Left forelimb (tissue), 1 donor: Measurements from ENCODE around the gene ARHGAP26.
"Not testable (repeated sequence)": the region's sequence is repeated elsewhere in the genome, so short reads cannot be mapped to it uniquely, and the experiment has no call there.

Source experiments
- DNase-seq: peaks from one replicate; pipeline ENCODE4 v3.0.0-alpha.2; 2018; ENCODE audit warnings: low spot score

ARHGAP26 gene

DNA sequence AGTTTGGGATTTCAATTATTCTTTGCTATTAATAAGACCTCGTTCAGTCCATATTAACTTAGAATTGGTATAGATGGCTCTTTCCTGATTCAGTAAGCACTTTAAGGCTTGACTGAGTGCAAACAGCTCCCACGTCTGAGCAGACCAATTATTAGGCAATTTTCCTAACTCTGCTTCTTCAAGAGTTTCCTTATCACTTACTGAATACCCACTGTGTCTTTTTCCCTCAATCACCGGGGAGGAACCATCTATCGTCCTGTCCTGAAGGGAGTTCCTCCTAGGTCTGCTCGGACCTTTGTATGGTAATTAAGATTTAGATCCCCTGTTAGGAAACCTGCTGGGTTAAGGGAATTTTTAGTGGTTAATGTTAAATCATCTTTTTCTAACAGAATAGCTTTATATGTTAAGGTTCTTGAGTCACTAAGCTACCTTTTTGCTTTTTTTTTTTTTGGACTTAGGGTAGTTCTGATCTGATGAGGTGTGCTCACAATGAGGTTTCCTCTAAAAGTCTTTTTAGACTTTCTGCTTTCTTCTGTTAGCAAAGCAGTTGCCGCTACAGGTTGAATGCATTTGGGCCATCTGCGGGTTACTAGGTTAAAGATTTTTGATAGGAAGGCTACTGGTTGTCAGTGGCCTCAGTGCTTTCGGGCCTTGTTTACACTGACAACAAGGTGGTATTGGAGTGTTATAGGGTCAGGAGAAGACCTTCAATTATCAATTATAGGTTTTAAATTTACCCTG lies 322.7 kb downstream of the ARHGAP26 start:
- DNase-seq, result not testable (repeated sequence)

DNA sequence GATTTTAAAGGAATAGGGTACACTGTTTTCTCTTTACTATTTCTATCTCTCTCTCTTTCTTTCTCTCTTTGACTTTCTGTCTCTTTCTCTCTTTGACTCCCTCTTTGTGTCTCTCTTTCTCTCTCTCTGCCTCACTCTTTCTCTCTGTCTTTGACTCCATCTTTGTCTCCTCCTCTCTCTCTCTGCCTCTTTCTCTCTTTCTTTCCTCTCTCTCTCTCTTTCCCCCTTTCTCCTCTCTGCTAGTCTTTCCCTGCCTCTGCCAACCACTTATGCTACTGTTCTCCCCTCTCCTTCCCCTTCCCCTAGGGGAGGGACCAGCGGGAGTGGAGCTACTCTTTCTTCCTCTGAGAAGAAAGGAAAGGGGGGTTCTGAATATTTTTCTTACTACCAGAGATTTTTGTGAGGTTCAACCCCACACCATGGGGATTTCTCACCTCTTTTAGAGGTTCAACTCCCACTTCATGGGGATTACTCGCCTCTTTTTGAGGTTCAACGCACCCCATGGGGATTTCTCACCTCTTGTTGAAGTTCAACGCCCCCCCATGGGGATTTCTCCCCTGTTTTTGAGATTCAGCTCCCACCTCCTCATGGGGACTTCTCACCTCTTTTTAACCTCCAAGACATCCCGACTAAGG lies 323.4 kb downstream of the ARHGAP26 start:
- no peak for DNase-seq

DNA sequence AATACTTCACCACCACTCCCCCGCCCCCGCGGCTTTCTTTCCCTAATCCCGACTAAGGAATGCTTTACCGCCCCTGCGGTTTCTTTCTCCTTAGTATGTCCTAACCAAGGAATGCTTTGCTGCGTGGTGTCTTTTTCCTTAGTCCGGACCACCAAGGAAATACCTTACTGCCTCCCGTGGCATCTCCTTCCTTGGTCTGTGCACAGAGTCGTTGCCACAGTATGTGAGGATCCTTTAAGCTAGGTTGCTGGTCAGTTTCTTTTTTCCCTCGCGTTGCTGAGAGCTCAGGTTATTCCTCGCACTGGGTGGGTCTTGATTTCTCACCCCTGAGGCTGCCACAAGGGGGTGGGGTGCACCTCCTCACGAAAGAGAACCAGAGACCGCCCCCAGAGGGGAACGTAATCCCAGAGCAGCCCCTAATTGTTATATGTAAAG lies 323.9 kb downstream of the ARHGAP26 start:
- no peak for DNase-seq

DNA sequence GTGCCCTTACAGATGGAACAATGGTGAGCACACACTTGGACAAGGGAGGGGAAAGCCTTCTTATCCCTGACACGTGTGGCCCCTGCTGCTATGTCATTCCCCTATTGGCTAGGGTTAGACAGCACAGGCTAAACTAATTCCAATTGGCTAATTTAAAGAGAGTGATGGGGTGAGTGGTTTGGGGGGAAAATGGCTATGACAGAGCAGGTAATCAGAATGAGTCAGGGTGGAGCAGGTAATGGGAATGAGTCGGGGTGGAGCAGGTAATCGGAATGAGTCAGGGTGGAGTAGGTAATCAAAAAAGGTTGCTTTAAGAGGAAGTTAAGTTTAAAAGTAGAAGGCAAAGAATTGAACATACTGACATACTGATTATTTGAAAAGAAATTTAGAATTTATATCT lies 324.4 kb downstream of the ARHGAP26 start:
- not testable (repeated sequence) for DNase-seq

DNA sequence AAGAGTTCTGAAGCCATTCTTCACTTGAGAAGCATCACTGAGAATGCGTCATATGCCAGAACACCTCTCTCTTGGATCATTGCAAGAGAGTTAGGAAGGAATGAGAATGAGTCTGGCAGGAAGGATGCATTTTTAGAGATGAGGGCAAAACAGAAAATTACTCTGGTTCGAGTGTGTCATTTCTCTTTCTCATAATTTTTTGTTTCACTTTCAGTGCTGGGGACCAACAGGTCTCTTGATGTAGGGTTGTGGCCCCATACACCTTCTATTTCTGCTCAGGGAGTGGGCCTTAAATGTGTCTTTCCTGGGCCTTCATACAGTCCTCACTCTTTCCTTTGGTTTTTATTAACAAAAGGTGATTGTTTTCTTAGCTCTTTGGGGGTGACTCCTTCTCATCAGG lies 330.9 kb downstream of the ARHGAP26 start:
- no peak for DNase-seq

DNA sequence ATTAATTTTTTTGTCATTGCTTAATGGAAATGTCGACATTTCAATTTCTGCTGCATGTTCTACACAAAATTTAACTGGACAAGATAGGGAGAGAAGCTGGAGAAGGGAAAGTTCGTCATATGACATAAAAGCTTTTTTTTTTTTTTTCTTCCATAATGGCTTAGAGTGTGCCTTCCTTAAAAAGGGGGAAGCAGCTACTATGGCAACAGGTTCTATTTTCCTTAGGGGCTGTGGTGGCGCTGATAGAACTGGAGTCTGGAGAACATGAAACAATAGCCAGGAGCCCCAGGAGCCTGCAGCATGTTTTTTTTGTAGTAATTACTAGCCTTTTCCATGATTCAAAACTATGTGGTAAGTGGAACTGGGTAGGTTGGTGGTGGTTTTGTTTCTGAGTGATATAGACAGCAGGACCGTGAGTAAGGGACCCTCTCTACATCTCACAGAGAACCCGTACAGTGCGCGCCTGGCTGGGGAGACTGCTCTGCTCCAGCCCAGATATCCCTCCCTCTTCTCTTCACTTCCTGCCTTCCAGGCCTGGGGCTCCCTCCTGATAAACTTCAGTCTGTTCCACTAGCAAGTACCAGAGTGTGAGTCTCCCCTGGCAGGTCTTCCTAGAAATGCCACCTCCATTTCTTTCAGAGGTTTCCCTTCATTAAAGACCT lies 331.7 kb downstream of the ARHGAP26 start:
- DNase-seq, result no peak

DNA sequence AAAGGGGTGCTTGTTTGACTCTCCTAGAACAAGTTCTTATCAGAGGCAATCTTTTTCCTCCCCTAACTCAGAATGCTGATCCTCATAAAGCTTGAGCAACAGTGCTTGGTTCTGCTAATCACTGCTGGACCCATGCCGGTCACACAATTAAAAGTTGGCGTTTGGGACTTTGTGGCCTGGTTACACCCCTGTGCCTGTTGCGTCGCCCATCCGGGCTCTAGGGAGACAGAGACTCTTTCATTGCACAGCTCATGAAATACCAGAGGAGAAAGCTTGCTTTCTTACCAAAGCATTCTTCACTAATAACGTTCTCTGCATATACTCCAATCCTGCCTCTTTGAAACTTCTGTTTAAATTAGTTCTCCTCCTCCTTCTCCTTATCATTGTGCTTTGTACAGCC lies 332.2 kb downstream of the ARHGAP26 start:
- DNase-seq, result no peak

DNA sequence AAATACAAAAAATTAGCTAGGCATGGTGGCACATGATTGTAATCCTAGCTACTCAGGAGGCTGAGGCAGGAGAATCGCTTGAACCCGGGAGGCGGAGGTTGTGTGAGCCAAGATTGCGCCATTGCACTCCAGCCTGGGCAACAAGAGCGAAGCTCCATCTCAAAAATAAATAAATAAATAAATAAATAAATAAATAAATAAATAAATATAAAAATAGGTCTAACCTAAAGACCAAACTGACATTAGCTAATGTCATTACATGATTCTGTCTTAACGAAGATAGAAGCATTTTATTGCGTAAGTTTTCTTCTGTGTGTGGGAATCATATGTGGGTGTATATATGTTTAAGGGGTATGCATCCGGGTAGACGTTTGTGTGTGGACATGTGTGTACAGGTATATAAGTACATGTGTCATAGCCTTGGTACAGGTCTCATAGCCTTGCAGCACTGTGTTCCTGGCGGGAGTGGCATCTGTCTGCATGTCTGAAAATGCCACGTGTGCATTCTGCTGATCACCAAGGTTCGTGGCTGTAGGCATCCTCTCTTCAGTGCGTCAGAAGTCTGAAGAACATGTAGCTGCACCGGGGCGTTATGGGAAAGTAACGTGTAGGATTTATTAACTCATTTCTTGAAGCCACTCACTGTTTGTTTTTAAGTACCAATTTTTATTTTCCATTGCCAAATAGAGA lies 335.2 kb downstream of the ARHGAP26 start:
- no peak for DNase-seq

DNA sequence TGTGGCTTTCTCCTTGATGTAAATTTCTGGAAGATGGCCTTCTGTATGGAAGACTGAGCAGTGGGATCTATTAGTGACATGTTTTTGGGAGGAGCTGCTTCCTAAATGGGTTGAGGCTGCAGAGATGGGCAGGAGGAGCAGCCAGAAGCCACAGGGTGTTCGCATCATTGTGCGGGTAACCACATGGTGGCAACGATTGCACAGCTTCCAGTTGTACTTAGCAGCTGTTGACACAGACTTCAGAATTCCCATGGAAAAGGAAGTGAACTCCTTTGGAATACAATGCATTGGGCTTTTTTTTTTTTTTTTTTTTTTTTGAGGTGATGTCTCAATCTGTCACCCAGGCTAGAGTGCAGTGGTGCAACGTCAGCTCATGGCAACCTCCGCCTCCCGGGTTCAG lies 336.0 kb downstream of the ARHGAP26 start:
- no peak for DNase-seq

DNA sequence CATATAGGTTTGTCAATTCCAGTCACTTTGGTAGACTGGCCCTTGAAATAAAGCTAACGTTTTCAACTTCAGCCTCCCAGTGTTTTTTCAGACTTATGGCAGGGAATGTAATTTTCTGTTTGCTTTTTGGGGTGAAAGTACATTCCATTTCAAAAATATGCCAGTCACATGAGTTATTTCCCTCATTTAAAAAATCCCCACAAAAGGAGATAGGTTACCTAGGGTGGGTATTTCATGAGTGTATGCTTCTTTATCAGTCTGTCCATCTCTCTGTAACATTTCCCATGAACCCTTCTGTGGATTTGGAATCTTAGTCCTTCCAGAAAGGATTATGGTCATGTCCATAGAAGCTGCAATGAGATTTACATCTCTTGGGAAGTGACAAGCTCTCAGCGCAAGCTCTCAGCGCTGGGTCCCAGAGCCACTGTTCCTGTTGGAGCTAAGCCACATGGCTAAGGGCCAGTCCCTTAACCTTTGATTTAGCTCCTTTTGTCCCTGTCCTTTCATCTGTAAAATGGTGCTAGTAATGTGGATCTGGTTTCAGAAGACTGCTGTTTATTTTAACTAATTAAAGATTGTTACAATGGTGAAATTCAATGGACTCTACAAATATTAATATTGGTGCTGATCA lies 338.4 kb downstream of the ARHGAP26 start:
- DNase-seq, result no peak

DNA sequence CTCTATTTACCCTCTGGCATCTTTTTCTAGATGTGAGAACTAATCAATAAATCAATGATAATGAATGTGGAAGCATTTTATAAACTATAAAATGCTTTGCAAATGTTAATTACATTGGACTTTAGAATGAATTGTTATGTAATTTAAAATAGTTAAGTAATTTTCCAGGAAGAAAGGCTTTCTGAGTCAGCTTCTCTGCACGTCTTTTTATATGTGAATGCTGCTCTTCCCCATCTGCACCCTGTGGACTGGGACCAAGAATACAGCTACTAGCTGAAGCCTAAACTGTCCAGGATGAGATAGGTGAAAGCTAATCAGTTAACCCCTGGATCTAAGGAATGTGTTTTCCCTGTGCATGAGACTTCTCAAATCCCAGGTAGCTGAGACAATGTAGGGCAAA lies 340.4 kb downstream of the ARHGAP26 start:
- DNase-seq, result no peak

DNA sequence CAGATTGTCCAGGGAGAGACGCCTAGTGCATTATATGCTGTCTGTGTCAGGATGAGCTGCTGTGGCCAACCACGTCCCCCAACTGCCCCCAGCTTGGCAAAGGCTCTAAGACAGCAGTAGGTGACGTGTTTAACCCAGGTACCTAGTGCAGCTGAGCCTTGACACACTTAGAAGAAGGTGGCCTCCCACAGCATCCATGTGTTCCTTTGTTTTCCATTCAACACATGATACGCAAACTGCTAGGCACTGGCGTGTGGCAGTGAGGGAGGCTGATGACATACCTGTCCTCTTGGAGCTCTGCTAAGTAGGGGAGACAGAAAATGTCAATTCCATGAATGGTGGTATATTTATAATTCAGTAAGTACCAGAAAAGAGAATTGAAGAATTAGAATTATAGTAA lies 341.6 kb downstream of the ARHGAP26 start:
- DNase-seq, result no peak

DNA sequence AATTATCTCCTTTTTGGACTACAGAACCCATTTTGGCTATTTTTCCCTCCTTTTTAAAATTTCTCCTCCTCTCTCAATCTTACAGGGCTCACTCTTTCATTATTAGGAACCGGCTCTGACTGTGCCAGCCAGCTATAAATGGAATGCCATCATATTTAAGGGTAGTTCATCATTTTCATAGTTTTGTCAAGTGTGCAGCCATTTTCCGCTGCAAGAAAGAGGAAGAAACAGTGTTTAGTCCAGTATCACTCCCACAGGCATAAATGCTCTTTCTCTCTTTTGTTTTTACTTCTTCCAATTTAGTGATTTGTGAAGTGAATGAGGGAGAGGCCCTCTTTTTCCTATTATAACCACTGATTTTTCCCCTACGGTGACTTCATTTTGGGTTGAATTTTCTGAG lies 343.3 kb downstream of the ARHGAP26 start:
- no peak for DNase-seq

DNA sequence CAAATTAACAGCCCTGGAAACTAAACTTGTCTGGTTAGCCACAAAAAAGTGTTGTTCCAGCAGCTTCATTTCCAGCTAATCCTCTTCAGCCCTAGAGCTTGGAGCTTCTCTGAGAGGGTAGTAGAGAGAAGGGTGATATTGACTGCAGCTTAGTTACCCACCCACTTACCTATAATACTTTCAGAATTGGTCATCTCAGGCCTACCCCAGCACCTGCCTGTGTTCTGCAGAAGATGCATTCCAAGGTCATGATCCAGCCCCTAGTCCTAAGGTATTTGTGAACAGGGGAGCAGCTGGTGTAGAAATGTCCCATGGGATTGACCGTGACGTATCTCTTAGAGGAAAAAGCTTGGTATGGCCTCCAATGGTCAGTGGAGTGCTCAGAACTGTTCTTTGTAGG lies 344.3 kb downstream of the ARHGAP26 start:
- DNase-seq, result no peak

DNA sequence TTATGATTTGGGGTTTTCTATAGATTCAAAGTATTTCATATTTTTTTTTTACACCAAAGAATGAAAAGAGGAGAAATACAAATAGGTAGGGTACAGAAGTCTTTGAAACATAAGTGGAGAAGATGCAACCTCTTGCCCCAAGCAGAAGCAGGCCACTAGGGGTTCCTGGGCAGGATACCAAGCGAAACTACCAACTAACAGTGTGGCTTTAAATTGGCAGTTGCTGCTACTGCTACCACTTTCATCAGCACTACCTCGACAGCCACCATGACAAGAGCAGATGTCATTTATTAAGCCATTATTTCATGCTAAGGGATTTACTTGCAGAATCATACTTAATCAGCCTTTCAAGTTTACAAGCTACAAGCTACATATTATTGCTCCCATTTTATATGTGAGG lies 345.2 kb downstream of the ARHGAP26 start:
- no peak for DNase-seq

DNA sequence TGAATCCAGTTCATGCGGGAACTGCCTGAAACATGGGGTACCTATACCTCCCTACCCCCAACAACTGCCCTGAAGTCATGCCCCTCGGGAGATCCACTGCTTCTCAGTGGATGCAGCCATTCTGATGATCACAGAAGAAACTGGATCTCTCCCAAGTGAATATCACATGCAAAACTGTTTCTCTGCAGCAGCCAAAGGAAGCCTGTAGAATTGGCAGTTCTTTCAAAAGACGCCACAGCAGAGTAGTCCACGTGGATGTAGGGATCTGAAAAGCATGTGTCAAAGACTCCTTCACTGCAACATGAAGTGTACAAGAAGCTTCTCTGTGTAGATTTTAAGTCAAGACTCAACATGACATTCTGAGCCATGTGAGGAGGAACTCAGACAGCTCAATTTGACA lies 346.6 kb downstream of the ARHGAP26 start:
- no peak for DNase-seq

DNA sequence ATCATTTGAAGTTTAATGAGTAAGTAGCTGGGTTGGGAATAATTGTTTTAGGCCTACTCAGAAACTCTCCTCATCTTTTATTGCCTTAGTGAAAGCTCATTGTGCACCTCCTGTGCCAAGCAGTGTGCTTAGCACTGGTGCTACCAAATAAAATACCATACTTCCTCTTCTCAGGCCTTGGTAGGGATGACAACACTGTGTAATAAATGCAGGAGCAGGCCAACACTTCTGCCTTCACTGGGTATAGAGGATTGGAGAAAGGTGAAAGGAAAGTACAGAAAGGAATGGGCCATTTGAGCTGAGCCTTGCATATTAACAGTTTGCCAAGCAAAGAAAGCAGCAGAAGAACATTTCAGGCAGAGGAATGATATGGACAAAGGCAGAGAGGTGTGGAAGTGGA lies 347.6 kb downstream of the ARHGAP26 start:
- no peak for DNase-seq

DNA sequence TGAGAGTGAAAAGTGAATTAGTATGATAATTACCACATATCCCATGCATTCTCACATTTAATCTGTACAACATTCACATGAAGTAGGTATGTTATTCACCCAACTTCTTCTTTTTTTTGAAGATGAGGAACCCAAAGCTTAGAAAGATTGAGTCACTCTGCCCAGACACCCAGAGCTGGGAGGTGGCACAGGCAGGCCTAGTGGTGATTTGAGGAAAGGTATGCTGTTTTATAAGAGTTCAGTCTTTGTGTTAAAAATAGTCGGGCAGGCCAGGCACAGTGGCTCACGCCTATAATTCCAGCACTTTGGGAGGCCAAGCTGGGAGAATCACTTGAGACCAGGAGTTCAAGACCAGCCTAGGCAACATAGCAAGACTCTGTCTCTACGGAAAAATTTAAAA lies 348.0 kb downstream of the ARHGAP26 start:
- no peak for DNase-seq

DNA sequence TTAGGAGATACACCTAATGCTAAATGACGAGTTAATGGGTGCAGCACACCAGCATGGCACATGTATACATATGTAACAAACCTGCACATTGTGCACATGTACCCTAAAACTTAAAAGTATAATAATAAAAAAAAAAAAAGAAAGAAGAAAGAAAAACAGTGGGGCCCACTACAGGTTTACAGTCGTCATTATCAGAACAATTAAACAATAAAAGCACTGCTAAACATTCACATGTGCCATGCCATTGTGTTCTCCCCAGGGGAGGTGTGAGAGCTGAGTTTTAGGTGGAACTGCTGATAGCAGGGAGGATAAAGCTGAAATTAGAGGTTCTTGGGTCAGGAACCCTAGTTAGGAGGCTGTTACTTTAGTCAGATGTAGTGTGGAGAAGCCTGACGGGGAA lies 348.6 kb downstream of the ARHGAP26 start:
- not testable (repeated sequence) for DNase-seq

DNA sequence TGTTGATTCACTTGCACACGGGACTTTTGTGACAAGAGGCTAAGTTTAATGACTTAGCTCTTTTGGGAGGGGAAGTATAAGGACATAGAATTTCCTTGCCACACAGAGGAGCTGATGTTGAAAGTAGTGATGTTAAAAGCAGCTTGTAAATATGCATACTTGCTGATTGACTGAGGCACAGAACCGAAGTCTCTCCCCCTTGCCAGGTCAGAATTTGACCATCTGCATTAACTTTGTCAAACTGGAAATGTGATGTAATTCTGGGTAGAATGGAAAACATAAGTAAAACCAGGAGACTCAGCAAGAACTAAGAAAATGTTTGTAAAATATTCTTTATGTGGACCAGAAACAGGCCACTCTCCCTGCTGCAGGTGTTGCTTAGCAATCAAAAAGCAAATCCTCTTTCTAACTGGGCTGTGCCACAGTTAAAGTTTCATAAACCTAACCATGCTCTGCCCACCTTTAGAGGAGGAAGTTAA lies 349.2 kb downstream of the ARHGAP26 start:
- no peak for DNase-seq

DNA sequence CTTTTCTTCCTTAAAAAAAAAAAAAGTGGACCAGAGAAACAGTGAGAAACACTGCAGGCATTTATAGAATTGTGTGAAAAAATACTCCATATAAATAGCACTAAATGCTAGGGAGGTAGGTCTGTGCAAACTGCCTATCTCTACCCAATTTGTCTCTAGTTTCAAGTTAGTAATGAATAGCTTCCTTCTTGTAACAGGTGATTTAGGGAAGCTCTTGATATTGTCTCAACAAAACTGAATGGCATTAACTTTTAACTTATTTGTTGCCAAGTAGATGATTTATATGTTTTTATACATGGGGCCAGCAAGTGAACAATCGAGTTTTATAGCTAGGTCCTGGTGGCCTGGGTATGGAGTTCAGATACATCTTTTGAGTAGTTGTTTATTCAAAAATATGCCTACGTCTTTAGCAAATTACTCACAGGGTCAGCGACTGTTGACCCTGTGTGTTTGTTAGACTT lies 349.7 kb downstream of the ARHGAP26 start:
- no peak for DNase-seq
